Fibroblast of mammary gland (primary cell): Measurements from ENCODE around the gene HSCB.

Source experiments
- DNase-seq: peaks from one replicate; pipeline ENCODE4 v3.0.0-alpha.2; 2010; ENCODE audit warnings: low read depth
- H3K4me3 ChIP-seq: 2 replicates; pipeline ENCODE4 v1.5.1; 2011; ENCODE audit warnings: low read depth, mild to moderate bottlenecking, low read length, moderate library complexity; ENCODE audit not compliant: control insufficient read depth
- CTCF ChIP-seq: conservative IDR thresholded peaks from 2 replicates; pipeline ENCODE4 v1.5.1; 2011; ENCODE audit warnings: low read depth, low read length, inconsistent platforms; ENCODE audit not compliant: control insufficient read depth, insufficient read depth

Gene HSCB

GRCh38 chr22:28772633-28773460, 31.0 kb downstream of the HSCB start, which contains the start of gene CCDC117:
TSS of gene CCDC117 (plus strand) at chr22:28772695. CDS start at chr22:28772850, 155 bp downstream.
- TF ChIP-seq CTCF, result no peak
- peak within 1 kb of the TSS; percentile 87 for H3K4me3 ChIP-seq
- DNase-seq, result peak; percentile 94

- TF ChIP-seq CTCF, result no peak
- DNase-seq, result peak; percentile 72
- H3K4me3 ChIP-seq, result peak overlapping the region; percentile 87
These were observed 31.6 kb downstream of the HSCB start for GRCh38 chr22:28773461-28773867.

- no peak for DNase-seq
- H3K4me3 ChIP-seq, result no peak overlapping the region
- no peak for TF ChIP-seq CTCF
These were observed 32.5 kb downstream of the HSCB start for GRCh38 chr22:28774378-28774777.

GRCh38 chr22:28779833-28780232, 38.0 kb downstream of the HSCB start:
- DNase-seq, result no peak
- no peak for TF ChIP-seq CTCF
- no peak overlapping the region for H3K4me3 ChIP-seq

- no peak overlapping the region for H3K4me3 ChIP-seq
- no peak for TF ChIP-seq CTCF
- no peak for DNase-seq
These were observed 38.5 kb downstream of the HSCB start for GRCh38 chr22:28780296-28780695.

GRCh38 chr22:28783786-28784671, 42.2 kb downstream of the HSCB start:
- DNase-seq, result no peak
- H3K4me3 ChIP-seq, result no peak overlapping the region
- TF ChIP-seq CTCF, result no peak
